Activated CD4-positive, alpha-beta T cell treated with anti-CD3 and anti-CD28 coated beads for 48 hours (primary cell): ENCODE data around the gene EZH2.

Experiments used
- DNase-seq: peaks from one replicate; pipeline ENCODE4 v3.0.0-alpha.2; 2020

EZH2 gene

DNA sequence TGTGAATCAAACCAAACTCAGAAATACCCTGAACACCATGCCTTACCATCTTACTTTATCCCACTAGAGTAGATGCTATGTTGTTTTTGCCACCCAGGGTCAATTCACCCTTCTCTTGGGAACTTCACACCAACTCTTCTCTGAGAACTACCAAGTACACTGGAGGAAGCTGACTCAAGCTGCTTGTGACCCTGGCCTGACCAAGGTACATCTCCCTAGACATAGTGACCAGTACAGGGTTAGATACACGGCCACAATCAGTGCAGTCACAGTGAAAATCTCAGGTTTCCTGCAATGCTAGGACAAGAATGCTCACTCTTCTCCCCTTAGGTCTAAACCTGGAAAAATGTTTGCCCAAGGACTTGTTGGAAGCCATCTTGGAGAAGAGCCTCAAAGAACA is 31.8 kb downstream of the EZH2 start:
- no peak for DNase-seq

DNA sequence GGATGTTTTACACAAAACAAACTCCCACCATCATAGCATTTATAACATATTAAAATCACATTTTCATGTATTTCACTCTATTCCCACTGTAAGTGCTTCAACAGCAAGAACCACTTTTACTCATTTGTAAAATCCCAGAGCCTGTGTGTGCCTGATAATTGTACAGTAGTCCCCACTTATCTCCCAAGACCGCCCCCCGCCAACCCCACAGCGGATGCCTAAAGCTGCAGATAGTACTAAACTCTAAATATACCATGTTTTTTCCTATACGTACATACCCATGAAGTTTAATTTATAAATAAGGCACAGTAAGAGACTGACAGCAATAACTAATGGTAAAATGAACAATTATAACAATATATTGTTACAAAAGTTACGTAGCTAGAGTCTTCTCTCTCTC is 33.5 kb downstream of the EZH2 start:
- no peak for DNase-seq

DNA sequence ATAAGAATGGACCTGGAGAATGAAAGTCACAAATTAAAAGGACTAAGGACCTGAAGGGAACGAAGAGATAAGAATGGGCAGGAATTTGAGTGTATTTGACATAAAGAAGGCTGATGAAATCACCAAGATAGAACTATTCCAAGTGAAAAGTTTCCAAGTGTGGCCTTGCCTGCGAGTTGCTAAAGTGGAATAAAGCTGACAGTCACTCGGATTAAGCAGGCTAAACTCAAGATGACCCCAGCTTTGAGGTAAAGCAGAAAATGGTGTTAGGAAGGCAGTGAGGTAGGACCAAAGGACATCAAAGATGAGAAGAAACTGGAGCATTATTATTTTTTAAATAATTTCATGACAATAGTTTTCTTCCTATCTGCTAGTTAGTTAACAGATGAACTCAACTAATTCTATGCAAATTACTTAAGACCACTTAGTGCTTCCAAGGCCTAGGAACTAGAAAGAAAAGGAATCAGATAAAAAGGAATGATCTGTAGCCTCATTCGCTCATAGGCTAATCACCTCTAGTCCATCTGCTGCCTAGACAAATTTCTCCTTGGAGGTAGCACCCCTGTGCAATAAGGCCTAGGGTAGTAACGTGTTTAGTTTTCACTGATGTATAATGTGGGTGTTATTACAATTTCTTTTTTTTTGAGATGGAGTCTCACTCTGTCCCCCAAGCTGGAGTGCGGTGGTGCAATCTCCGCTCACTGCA is 34.5 kb downstream of the EZH2 start:
- no peak for DNase-seq

DNA sequence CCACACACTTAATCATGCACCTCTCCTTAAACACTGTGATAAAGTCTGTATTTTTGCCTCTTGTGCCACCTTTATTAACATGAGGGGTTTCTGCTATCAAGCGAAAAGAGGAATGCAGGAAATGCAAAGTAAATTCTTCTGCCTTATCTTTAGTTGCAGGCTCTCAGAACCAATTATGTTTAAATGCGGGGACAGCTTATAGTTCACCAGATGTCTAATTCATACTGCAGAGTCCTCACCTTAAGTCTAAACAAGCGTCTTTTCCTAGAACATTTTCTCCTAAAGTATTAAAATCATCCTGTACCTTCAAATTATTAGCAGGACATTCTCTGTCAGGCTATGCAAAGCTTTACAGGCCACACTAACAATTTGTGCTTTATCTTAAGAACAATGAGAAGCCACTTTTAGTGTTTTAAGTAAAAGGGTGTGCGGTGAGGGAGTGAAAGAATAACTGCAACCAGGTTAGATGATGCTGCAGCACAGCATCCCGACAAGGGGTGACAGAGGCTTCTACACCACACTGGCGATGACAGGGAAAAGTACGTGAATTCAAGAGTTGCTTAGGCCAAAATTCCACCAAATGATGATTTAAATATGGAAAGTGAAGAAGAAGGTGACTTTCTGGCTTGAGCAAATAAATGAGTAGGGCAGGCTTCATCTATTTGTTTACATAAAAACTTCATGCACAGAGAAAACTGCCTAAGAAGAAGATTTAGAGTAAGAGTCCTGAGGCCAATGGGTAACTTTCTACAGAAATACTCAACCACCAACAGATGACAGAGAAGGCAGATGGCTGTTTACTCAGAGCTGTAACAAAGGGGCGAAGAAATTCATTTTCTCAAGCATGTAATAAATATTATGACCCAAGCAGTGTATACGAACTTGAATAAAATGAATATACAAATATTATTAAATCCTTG is 36.0 kb downstream of the EZH2 start:
- no peak for DNase-seq

DNA sequence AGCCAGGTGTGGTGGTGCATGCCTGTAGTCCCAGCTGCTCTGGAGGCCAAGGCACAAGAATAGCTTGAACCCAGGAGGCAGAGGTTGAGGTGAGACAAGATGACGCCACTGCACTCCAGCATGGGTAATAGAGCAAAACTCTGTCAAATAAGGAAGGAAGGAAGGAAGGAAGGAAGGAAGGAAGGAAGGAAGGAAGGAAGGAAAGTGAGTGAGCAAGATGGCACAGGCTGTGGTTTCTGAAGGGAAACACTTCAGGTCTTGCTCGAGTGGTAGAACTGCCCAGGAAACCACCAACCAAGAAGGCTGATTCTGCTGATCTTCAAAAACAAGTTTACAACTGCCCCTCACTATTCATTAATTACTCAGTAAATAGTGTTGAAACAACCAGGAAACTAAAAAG is 45.2 kb downstream of the EZH2 start:
- DNase-seq: no peak

DNA sequence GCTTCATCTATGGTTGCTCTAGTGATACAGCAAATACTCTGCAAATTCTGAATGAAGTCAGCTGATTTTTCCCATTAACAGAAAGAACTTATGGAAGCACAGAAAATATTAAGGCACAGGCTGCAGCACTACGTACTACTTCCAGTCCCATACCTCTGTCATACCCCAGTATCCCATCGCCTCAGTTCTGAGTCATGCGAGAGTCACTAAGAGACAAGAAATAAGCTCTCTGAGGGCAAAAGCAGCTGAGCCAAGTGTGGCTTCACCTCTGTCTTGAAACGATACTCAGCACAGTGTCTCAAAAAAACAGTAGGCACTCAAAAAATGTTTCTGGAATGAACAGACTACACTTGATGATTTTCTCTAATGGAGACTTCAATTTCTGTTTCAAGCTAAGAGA is 48.2 kb downstream of the EZH2 start:
- no peak for DNase-seq

DNA sequence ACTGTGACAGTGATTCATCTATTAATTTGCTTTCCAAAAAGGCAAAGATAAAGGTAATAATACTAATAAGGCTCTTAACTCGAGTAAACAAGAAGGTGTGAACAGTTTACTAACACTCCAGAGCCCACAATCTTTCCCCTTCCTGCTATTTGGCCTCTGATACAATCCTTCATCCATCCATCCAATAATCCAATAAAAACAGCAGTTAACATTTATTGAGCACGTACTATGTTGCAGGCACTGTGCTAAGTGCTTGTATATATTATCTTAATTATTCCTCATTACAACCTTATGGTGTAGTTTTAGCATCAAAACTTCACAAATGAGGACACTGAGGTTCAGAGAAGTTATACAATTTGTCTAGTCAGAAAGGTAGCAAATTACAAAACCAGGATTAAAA is 49.5 kb downstream of the EZH2 start:
- no peak for DNase-seq

DNA sequence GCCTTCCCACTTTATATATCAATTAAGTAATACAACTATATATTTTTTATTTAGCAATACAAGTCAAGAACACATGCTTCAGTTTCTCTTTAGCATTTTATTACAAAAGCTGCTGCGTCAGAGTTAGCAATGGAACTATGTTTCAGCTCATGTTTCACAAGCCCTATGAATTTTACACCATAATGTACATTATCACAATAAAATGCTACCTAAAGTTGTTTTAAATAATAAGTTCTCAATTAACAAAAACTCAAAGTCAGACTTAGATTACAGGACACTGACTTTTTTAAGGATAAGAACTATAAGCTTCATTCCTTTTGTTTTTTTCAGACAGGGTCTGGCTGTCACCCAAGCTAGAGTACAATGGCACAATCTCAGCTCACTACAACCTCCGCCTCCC is 52.3 kb downstream of the EZH2 start:
- no peak for DNase-seq

DNA sequence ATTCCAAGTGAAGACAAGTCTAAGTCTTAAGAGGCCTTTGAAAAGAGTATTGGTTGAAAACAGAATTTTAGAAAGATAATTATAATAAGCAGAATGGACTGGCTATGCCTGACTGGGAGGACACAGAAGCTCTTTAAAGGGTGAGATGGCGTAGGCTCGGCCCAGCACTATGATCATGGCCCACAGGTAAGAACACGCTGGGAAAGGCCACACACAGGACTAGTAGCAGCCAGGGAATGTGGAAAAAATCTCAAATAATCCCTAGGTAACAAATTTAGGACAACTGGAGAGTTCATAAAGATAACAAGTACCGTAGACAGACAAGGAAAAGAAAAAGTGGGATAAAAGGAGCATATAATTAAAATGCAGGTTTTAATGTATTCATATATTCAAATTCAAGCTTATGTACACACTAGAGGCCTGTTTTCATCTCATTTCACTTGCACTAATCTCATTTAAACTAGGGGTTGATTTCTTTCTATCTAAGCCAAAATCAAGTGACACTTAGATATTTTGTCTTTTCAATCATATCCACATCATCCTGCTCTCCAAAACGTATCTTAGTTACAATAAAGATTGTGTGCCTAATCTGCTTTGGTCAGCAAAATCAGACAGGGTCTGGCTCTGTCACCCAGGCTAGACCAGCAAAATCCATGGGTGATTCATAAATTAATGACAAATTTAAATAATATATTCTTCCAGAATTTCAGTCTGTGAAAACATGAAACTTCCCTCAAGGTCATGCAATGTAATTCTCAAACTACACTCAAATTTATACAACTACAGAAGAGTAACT is 53.0 kb downstream of the EZH2 start:
- DNase-seq: no peak

DNA sequence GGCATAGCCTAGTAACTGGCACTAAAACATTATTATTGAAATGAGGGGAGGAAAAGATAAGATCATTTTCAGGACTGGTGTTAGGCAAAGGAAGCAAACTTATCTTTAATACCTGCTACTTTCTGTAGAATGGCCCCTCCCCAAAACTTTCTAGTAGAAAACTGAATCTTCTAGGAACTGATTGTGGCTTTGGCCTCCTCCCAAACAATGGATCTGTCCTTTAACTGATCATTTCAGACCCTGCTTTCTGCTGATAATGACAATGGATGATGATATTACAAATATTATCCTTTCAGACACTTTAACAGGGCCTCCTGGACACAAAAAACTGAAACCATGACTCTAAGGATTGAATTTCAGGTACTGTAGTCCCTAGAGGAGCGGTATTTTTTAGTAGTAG is 55.1 kb downstream of the EZH2 start:
- no peak for DNase-seq

DNA sequence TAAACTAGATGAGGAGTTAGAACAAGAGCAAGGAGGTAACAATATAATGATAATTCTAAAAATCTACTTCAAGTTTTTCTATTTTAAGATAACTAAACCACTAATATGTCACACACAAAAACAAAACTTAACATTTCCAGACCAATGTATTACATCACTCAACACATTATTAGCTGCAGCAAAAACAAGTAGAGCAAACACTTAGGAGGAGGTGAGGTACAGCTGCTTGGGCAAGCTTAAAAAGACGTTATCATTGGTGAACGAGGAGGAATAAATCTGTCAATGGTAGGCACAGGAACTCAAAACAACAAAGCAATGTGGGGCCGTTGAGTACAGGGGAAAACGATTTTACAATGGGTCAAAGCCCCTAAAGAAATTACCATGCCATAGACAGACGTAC is 58.8 kb downstream of the EZH2 start:
- no peak for DNase-seq

DNA sequence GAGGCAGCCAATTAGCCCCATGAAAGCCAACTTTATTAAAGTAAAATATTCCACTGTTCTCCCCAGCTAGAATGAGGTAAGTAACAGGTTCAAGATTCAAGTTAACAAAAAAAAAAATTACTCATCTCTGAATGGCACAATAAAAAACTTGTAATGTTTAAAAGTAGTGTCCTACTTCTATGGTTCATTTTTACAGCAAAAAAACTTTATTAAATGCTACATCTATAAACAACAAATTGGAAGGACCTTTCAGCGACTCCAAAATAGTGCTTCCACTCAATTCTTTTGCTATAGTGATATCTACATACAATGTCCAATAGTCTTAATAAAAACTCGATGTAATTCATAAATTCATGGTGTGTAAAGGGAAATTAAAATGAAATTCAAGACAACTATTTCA is 59.2 kb downstream of the EZH2 start:
- no peak for DNase-seq

DNA sequence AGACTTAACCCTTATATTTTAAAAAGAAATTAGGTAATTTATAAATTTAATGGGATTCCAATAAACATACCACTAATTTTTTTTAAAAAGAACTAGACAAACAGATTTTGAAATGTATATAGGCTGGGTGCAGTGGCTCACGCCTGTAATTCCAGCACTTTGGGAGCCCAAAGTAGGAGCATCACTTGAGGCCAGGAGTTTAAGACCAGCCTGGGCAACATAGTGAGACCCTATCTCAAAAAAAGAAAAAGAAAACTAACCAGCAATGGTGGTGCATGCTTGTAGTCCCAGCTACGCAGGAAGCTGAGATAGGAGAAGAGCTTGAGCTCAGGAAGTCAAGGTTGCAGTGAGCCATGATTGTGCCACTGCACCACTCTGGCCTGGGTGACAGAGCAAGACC is 62.7 kb downstream of the EZH2 start:
- DNase-seq: no peak

DNA sequence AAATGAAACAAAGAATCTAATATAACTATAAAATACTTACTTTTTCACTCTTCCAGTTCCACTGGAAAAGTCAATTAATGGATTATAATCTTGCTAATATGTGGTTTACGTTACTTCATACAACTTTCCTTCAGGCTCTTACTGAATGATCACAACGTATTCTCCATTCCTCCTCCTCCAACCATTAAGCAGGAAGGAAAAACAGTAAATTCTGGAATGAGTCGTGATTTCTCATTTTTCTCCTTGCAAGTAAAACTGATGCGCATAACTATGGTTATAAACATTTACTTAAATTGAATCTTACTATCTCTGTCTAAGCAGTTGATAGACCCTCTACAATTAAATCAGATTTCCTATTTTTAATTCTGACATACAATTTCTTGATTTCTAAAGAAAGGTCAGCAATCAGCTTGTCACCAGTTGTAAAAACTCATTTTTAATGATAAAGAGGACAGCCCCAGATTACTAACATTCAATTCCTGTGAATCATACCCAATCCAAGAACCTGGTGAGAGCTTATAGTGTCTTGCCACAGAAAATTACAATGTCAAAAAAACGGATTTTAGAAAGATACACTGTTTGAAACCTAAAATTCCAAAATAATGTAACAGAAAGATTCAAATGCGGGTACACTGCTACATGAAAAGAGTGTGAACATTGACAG is 64.3 kb downstream of the EZH2 start:
- no peak for DNase-seq

DNA sequence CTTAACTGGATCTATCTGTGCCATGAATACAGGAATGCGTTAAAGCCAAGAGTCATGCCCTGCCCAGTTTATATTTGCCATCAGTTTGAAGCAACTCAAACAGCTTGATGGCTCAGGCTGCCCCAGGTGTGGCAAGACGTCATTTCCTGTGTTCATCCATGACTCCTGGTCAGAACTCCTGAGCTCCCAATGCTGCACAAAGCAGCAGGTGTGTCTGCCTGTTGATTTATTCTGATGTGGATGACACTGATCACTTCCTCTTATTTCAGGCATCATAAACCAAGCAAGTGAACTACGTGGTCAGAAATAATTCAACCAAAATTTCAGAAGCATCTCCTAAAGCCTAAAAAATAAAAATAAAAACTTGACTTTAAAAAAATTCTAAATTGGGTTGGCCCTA is 68.5 kb downstream of the EZH2 start:
- no peak for DNase-seq

DNA sequence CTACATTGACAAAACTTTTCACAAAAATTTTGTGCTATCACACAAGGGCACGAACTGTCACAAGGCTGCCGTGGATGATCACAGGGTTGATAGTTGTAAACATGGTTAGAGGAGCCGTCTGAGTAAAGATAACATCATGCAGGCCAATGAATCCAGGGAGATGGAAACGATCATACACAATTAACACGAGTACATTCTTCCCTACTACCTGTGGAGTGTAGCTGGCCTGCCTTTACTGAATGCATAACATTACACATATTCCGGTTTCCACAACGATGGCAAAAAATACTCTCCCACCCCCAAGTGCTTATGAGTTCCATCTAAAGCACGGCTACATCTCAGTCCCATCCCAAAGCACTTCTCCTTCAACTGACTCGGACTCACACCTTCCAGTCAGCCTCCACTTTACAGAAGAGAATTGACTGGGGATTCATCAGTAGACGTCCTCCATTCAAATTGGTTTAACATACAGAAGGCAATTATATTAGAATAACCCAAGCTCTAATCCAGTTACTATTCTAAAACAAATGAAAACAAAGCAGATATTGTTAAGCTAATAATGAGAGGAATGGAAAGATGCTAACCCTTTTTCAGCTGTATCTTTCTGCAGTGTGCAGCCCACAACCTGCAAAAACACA is 69.0 kb downstream of the EZH2 start:
- DNase-seq: no peak

DNA sequence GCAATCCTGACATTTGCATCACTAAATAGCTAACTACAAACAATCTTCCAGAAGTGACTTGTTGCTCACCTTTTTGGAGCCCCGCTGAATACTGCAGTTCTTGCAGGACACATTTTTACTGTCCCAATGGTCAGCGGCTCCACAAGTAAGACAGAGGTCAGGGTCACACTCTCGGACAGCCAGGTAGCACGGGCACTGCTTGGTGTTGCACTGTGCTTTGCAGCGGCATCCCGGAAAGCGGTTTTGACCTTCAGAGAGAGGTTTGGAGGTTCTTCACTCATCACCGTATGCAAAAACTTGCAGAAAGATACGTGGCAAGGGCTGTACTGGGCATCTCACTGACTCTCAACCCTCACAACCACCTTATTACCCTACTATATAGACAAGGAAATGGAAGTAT is 70.2 kb downstream of the EZH2 start:
- DNase-seq: no peak

DNA sequence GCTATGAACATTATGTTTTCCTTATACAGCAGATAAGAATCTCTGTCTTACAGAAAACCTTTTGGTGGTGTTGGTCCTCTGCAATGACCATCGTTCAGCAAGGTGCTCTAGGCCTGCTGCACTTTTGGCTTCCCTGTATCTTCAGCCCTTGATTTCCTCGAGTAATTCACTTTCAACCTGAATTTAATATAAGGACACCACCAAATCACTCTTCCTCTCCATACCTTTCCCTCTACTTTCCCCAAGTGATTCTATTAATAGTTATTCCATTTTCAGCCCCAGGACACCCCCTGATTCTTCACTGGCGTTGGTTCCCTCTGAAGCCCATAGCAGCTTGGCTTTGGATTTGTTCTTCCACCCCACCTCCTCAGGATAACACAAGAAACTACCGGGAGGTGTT is 72.2 kb downstream of the EZH2 start:
- DNase-seq: no peak

DNA sequence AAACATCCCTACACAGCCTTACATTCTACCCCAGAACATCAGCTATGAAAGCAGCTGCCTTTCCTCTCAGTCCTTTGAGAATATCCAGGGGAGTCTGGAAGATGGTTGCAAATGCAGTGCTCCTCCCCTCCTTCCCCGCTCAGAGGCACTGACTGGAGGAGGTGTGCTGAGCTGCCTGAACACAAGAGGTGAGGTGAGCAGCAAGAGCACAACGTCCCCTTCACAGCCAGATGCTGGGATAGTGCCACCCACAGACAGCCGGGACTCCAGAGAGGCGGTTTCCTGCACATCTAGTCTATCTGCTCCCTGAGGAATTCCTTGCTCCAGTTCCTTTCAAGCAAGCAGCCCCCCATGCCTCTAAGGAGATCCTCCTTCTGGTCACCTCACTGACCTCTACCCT is 74.2 kb downstream of the EZH2 start:
- no peak for DNase-seq

DNA sequence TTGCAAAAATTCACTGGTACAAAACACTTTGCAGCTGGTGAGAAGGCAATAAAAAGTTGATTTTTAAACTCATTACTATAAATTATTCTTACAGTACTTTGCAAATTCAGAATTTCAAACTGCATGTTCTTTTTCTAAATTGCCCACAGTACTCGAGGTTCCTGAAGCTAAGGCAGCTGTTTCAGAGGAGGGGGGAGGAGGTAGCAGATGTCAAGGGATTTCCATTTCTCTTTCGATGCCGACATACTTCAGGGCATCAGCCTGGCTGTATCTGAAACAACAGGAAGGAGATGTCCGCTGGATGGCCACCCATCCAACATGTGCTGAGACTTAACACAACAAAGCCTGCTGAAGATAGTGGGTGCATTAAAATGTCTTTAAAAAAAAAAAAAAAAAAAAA is 76.7 kb downstream of the EZH2 start:
- DNase-seq: no peak

DNA sequence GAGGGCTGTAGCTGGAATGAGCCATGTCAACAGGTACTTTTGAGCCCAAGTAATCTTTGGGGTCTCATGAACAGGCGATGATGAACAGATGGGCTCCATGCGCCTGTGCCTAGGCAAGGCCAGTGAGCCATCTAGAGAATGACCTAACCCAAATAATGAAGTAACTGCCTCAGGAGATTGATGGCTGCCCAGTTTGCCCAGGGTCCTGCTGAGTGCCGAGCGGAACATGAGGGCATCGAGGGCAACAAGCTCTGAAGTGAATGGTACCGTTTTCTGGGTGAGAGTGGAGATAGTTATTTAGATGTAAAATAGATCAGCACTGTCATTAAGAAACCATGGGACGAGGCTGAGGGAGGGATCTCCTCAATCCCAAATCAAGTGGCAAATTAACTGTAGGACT is 77.9 kb downstream of the EZH2 start:
- DNase-seq: no peak

DNA sequence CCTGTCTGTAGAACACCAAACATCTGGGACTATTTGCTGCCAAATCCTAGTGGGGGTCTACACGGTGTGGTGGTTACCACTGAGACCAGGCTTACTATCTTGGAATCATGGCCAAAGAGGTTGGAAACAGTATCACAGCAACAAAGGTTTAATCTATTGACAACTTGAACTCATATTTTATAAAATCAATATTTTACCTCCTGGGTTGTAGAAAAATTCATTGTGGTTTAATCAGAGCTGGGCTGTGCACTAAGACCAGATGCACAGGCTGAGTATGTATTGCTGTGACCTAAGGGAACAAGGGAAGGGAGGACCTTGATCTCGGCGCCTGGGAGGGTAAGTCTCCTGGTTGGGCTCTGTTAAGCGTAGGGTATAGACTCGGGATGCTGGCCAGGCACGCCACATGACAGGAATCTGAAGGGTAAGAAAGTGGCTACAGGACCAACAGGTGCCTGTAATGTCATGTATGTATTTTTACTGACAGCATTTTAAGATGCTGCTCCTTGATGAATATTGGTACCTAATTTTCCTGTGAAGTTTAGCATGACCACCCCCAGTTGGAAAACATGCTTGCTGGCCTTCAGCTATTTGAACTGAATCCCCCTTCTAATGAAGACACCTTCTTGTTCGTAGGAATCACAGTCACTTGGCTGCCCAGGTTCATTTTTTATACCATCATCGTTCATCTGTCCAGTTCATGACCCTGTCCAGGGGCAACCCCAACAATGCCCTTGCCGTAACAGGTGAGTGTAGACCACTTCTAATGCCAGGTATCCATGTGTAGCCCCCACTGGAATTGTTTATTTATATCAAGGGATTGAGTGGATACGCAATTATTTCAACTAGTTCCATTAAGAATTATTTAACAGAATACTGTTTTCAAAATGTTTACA is 79.5 kb downstream of the EZH2 start:
- DNase-seq: no peak
